GM10248 (cell line): ENCODE measurements around the gene MCOLN1.

ENCODE experiments used
- CTCF ChIA-PET: fragments of 300-600 bp; sonication (Branson Sonifier 250); formaldehyde crosslinking; extraction: SDS; loops from one replicate; lab custom pipeline; 2021; ENCODE audit warnings: antibody characterized with exemption; lab: Yijun Ruan, JAX
- POLR2A ChIA-PET: fragments of 350-650 bp; sonication (Branson Sonifier 250); formaldehyde crosslinking; extraction: SDS; loops from one replicate; lab custom pipeline; 2020; ENCODE audit warnings: antibody characterized with exemption; lab: Yijun Ruan, JAX
- DNase-seq: peaks from one replicate; pipeline ENCODE4 v3.0.0; 2012; ENCODE audit errors: extremely low spot score
- TF ChIP-seq, protein P1 (sequence below): IDR thresholded peaks from 2 replicates; pipeline ENCODE4 v1.5.1; 2012; ENCODE audit warnings: mild to moderate bottlenecking, low read depth; ENCODE audit errors: extremely low read depth, missing control alignments, control extremely low read depth

Gene MCOLN1

GRCh38 chr19:7500811-7501450 lies 21.5 kb upstream of the MCOLN1 start:
- POLR2A ChIA-PET: no interaction called here
- TF ChIP-seq, protein P1, sequence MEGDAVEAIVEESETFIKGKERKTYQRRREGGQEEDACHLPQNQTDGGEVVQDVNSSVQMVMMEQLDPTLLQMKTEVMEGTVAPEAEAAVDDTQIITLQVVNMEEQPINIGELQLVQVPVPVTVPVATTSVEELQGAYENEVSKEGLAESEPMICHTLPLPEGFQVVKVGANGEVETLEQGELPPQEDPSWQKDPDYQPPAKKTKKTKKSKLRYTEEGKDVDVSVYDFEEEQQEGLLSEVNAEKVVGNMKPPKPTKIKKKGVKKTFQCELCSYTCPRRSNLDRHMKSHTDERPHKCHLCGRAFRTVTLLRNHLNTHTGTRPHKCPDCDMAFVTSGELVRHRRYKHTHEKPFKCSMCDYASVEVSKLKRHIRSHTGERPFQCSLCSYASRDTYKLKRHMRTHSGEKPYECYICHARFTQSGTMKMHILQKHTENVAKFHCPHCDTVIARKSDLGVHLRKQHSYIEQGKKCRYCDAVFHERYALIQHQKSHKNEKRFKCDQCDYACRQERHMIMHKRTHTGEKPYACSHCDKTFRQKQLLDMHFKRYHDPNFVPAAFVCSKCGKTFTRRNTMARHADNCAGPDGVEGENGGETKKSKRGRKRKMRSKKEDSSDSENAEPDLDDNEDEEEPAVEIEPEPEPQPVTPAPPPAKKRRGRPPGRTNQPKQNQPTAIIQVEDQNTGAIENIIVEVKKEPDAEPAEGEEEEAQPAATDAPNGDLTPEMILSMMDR: no peak
- peak; percentile 41 for DNase-seq
- CTCF ChIA-PET: no interaction called here

GRCh38 chr19:7502552-7502951 lies 19.9 kb upstream of the MCOLN1 start:
- POLR2A ChIA-PET: no interaction called here
- TF ChIP-seq, protein P1: no peak
- no peak for DNase-seq
- CTCF ChIA-PET: no interaction called here

DNA sequence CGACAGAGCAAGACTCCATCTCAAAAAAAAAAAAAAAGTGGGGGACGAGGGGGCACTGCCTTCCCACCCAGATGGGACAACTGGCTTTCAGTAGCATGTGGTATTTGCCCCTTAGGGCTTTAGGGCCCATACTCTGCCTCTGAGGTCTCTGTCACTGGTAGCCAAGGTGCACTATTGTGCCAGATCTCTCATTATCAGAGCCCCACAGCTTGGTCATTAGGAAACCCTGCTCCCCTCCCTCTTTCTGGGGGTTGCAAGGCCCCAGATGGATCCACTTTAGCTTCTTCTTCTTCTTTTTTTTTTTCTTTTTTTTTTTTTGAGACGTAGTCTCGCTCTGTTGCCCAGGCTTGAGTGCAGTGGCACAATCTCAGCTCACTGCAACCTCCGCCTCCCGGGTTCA lies 17.7 kb upstream of the MCOLN1 start:
- POLR2A ChIA-PET: no interaction called here
- CTCF ChIA-PET: no interaction called here
- TF ChIP-seq, protein P1: no peak
- no peak for DNase-seq

GRCh38 chr19:7505288-7505681 lies 17.1 kb upstream of the MCOLN1 start:
- TF ChIP-seq, protein P1: no peak
- no peak for DNase-seq
- ChIA-PET CTCF (interaction anchor here (0.9 to 1.2 kb wide), 2 partner anchors 8 to 11 kb away, joined by 3 read pairs; a partner anchor contains a TSS), POLR2A (no interaction called here)

DNA sequence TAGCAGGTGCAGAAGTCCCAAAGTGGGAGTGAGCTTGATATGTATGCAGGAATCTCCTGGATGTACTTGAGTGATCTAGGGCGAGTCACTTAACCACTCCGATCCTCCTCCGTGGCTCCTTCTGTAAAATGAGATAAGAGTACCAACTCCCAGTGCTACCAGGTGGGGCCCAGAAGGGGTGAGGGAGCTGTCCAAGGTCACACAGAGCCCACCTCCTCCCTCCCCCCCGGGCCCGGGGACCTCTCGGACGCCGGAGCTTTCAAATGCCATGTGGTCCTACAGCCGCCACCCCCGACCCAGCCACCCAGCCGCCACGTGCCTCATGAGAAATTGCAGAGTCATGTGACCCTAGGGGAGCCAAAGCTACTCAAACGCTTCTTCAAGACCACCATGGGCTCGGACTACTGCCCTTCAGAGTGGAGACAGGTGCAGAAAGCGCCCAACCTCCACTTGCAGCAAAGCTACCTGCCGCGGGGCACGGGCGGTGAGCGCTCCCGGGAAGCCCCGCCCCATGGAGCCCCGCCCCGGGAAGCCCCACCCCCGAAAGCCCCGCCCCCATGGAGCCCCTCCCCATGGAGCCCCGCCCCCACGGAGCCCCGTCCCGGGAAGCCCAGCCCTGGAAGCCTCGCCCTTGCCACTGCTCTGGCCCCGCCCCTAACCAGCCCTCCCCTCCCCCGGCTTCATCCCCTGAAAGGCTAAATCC lies 16.6 kb upstream of the MCOLN1 start:
- POLR2A ChIA-PET: no interaction called here
- CTCF ChIA-PET: interaction anchor here (0.9 to 1.5 kb wide), 3 partner anchors 9 to 11 kb away, joined by 3 to 4 read pairs (median 3); a partner anchor contains a TSS
- TF ChIP-seq, protein P1: no peak
- peak; percentile 75 for DNase-seq

DNA sequence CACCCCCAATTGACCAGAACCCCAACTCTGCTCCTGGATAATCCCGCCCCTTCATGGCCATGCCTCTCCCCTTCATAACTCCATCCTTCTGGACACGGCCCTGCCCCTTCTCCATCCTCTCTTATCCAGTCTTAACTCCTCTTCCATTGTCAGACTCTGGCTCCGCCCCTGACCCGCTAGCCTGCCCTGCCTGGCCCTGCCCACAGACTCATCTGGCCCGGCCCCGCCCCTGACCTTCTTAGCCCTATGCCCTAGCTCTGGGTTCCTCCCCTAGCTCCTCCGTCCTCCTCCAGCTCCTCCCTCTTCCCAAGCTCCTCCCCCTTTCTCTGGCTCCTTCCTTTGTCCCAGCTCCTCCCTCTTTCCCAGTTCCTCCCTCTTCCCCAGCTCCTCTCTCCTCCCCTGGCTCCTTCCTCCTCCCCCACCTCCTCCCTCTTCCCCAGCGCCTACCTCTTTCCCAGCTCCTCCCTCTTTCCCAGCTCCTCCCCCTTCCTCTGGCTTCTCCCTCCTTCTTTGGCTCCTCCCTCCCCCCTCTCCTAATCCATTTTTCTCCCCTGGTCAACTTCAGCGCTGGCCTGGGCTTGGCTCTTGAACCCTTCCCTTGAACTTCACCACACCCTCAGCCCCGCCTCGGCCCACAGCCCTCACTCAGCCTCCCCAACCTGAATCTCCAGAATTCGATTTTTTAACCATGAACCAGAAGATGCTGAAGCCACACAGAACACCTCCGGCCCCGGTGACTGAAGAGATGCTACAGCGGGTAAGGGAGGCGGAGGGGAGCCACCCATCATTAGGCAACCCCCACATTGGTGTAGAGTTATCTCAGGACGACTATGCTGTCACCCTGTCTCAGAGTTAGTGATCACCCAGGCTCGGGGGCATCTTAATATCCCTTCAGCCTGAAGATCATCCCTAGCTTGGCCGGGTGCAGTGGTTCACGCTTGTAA lies 15.8 kb upstream of the MCOLN1 start:
- TF ChIP-seq, protein P1: no peak
- ChIA-PET POLR2A (interaction anchor here (0.6 kb wide), 1 partner anchor 18 kb away, joined by 4 read pairs; the partner anchor contains the start of gene PEX11G), CTCF (interaction anchor here (1.2 to 1.5 kb wide), 2 partner anchors 11 to 12 kb away, joined by 3 to 4 read pairs; no protein-coding TSS in a partner anchor)
- peak; percentile 66 for DNase-seq
